Measurements from ENCODE around the gene ABCA1.

DNA sequence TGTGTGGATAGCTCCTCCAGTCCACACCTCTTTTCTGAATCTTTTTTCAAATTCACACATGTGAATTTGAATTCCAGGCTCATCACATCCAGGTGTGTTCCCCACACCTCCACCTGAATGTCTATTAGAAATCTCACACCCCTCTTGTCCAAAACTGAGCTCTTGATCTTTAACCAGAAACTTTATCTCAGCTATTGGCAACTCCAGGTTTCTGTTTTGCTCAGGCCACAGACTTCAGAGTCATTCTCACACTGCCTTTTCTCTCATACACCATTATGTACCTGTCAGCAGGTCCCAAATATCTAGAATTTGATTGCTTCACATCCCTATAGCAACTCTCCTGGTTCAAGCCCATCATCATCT is 152.4 kb downstream of the ABCA1 start:
- TF ChIP-seq, protein P1, sequence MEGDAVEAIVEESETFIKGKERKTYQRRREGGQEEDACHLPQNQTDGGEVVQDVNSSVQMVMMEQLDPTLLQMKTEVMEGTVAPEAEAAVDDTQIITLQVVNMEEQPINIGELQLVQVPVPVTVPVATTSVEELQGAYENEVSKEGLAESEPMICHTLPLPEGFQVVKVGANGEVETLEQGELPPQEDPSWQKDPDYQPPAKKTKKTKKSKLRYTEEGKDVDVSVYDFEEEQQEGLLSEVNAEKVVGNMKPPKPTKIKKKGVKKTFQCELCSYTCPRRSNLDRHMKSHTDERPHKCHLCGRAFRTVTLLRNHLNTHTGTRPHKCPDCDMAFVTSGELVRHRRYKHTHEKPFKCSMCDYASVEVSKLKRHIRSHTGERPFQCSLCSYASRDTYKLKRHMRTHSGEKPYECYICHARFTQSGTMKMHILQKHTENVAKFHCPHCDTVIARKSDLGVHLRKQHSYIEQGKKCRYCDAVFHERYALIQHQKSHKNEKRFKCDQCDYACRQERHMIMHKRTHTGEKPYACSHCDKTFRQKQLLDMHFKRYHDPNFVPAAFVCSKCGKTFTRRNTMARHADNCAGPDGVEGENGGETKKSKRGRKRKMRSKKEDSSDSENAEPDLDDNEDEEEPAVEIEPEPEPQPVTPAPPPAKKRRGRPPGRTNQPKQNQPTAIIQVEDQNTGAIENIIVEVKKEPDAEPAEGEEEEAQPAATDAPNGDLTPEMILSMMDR (IDR thresholded peaks at IDR 0.05; ENCODE audit: low read depth, low read length) = no peak
- TF ChIP-seq EZH2phosphoT487 (IDR thresholded peaks at IDR 0.05; ENCODE audit: low read depth) = no peak

All from OCI-LY3 (cell line).